Measurements from ENCODE around the gene ZNF507.

Gene ZNF507
- total RNA-seq, result 69.5 to 71.4 reads per million in 2 donors

DNA sequence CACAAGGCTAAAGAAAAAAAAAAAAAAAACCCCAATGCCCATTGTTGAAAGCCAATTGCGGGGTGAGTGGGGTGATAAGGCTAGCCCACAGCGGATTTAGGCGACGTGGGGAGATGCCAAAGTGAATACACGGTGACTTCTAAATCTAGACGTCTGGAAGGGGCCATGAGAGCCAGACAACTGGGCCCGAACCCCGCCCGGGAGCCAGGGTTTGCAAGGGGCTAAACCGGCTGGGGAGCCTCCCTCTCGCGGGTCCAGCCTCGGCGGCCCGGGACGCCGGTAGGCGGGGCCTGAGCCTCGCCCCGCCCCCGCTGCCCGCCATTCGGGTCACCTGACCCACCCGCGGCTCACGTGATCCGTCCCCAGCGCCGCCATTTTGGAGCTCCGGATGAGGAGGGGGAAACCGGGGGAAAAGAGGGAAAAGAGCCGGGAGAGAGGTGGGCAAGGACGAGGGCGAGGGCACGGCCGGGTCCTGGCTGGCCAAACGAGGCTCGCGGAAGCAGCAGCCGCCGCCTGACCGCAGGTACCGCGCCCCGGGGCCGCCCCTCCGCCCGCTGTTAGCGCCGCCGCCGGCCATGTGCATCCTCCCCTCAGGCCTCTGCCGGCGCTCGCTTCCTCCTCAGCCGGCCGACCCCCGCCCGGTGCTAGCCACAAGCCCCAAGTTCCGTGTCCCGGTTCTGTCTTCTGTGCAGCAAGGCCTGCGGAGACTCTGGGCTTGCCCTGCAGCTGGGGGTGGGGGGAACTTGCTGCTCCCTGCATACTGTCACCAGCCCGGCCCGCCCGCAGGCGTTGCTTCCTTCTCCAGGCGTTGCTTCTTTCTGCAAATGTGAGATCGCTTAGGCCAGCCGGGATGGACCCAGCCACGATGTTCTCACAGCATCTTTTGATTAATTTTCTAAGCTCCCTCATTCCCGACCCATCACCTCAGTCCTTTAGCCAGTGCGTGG, at the start of gene ZNF507:
ZNF507 (plus strand) TSS at position 350 of the 947 bp plus-strand sequence. CDS start 7,221 bp downstream, outside the sequence.
- peak; percentile 65 for DNase-seq

DNA sequence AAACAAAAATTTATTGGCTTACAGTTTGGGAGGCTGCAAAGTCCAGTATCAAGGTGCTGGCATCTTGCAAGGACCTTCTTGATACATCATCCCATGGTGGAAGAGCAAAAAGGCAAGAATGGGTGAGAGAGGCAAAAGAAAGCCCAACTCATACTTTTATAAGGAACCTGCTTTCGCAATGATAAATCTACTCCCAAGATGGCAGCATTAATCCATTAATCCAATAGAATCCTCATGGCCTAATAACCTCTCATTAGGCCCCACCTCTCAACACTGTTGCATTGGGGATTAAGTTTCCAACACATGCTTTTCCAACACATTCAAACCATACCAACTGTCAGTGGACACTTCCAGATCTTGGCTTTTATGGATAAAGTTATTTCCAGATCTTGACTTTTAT, 48.7 kb upstream of the ZNF507 start:
- DNase-seq, result no peak

DNA sequence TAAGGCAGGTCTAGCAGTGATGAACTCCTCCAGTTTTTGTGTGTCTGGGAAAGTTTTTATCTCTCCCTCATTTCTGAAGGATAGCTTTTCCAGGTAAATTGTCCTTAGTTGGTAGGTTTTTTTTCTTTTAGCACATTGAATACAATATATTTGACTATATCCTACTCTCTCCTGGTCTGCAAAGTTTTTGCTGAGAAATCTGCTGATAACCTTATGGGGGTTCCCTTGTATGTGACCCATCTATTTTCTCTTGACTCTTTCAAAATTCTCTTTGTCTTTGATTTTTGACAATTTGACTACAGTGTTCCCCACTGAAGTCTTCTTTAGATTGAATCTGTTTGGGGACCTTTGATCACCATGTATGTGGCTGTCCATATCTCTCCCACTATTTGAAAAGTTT, 42.6 kb upstream of the ZNF507 start:
- no peak for DNase-seq

DNA sequence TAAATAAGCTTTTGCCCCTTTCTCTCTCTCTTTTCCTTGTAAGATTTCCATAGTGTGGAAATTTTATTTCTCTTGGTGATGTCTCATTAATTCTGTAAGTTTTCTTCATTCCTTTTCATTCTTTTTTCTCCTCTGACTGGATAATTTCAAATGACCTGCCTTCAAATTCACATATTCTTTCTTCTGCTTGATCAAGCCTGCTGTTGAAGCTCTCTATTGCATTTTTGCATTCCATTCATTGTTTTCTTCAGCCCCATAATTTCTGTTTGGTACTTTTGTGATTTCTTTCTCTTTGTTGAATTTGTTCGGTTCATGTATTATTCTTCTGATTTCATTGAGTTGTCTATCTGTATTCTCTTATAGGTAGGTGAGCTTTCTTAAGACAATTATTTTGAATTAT, 42.2 kb upstream of the ZNF507 start:
- DNase-seq, result no peak

DNA sequence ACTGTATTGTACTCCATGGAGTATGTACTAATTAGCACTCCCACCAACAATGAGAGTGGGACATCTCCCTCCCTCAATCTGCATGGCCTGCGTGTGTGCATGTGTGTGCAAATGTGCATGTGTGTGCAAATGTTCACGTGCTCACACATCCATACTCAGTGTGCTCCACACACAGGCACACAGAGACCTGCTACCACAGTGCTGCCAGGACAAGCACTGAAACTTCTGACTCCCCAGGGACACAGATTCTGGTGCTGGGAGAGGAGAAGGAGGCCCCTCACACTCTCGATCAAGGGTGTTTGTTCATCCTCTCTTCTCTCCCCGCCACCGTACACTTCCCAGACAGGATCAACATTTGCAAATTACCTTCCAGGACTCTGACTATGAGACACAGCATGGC, 37.8 kb upstream of the ZNF507 start:
- no peak for DNase-seq

DNA sequence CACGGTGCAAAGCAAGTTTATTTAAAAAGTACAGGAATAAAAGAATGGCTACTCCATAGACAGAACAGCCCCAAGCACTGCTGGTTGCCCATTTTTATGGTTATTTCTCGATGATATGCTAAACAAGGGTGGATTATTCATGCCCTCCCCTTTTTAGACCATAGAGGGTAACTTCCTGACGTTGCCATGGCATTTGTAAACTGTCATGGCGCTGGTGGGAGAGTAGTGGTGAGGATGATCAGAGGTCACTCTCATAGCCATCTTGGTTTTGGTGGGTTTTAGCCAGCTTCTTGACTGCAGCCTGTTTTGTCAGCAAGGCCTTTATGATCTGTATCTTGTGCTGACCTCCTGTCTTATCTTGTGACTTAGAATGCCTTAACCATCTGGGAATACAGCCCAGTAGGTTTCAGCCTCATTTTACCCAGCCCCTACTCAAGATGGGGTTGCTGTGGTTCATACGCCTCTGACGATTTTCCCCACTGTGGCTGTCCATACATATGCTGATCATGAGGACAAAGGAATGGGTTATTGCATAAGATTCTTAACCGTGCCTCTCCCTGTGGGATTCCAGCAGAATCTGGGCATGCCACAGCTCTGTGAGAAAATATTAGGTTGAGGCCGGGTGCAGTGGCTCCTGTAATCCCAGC, 36.9 kb upstream of the ZNF507 start:
- DNase-seq, result no peak

DNA sequence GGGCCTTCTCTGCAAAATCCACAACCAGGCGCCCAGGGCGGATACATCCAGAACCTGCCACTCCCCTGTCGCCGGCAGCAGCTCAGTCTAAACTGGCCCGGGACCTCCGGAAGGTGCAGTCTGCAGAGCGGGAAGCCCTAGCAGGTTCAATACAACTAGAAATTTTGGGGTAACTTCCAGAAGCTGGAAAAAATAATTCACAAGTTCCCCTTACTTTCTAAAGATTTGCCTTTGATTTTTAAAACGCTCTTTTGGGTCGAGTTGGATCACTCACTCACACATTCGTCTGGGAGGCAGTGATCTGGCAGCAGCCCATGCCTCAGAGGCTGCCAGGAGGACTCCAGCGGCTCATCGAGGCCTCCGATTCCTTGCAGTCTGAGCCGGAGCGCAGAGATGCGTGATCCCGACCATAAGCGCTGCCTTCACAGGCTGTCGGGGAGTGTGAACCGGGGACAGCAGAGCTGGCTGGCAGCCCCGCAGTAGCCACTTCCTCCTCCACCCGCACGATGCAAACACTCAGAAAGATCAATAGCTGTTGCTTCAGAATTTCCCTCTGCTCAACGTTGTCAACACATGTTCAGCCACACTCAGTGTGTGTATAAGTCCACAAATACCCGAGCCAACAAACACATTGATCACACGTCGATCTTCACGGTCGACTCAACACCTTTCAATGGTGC, 35.6 kb upstream of the ZNF507 start:
- no peak for DNase-seq

DNA sequence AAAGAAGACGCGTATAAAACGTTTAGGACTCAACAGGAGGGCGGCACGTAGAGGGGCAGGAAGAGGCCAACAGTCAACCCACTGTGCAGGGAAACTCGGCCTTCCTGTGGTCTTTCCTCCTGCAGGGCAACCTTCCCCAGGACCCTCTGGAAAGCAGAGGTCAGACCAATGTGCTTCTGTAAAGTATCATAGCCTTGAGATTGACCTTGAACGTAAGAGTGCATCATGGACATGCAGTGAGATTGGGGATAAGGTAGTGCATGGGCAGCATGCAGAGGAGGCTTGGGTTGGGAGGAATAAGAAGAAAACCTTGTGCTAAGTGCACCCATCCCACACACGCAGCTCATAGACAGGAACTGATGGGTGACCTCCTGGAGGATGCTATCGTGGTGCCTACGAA, 34.0 kb upstream of the ZNF507 start:
- no peak for DNase-seq

DNA sequence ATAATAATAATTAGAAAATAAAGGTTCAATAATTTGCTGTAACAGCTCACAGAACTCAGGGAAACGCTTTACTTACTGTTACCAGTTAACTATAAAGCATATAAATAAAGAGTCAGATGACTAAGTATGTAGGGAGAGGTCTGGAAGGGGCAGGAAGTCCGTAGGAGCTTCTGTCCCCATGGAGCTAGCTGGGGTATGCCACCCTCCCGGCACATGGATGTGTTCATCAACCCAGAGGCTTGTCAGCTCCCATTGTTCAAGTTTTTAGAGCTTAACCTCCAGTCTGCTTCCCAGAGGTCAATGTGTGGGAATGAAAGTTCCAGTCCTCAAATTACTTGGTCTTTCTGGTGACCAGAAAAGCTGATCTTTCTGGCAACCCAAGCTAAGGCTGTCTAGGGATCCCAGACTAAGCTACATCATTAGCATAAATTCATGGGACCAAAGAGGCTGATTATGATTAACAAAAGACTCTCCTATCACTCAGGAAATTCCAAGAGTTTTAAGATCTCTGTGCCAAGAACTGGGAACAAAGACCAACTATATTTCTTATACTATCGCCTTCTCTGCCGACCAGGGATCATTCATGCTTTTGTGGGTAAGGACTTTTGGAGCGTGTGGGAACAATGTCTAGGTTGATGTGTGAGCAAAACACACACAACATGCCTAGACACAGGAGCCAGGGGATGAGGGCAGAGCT, 31.7 kb upstream of the ZNF507 start:
- no peak for DNase-seq

DNA sequence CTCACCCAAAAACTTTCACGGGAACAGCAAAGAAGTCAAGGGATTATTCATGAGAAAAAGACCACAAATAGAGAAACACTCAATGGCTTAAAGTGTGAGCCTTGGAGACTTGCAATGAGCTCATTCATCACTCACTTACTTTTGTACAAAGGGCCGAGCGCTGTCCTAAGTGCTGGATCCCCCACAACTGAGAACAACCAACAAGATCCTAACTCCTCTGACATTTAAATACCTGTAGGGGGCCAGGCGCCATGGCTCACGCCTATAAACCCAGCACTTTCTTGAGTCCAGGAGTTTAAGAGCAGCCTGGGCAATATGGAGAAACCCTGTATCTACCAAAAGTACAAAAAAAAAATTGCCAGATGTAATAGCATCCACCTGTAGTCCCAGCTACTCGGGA, 29.4 kb upstream of the ZNF507 start:
- no peak for DNase-seq

DNA sequence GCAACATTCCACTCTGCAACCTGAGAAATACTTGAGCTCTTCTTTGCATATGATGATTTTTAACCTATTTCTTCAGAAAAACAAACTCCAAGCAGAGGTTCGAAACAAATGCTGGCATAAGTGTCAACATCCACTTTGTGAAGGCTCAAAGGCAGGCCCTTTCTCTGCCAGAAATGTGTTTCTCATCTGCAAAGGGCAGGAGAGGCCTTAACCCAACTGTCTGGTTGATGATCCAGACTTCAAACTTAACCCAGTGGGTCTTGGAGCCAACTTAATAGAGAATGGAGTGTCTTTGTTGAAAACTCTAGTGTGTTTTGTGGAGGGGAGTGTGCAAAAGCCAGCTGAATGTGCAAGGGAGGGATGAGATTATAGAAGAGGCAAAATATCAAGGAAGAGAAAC, 28.3 kb upstream of the ZNF507 start:
- DNase-seq, result no peak

DNA sequence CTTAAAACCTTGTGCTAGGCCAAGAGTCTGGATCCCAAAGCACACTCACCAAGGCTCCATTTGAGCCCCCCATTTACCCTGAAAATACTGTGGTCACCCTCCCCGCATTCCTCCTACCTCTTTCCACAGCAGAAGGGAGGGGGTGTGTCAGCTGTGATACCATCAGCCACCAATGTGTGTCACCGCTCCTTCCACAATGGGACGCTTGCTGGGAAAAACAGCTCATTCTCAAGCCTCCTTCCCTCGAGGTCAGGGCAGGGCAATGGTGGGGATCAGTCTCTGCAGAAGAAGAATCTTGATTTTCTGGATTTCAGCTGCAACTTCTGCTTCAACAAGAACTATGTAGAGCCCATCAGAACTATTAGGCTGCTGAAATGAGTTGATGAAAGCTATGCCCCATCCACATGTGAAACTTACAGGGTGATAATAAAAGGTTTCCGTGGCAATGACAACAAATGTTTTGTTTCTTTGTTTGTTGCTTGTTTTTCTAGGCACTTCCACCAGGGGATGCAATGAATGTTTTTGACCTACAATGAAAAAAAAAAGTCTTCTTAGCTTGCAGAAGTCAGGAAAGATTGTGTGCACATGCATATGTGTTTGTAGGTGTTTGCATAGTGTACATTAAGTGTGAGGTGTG, 26.4 kb upstream of the ZNF507 start:
- DNase-seq, result no peak

DNA sequence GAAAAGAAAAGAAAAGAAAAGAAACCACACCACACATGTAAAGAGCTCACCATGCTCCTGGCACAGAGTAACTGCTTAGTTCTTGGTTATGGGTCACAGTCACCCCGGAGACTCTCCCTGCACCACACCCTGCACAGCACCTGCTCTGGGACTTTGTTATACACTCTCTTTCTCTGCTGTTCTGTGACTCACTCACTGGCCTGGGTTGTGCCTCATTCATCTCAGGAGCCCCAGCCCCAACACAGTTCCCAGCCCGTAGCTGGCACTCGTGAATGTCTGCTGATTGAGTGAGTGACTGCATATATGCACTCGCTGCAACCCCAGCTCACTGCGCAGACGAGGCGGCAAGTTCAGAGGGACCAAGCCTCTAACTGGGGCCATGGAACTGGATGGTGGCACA, 22.9 kb upstream of the ZNF507 start:
- DNase-seq, result no peak

DNA sequence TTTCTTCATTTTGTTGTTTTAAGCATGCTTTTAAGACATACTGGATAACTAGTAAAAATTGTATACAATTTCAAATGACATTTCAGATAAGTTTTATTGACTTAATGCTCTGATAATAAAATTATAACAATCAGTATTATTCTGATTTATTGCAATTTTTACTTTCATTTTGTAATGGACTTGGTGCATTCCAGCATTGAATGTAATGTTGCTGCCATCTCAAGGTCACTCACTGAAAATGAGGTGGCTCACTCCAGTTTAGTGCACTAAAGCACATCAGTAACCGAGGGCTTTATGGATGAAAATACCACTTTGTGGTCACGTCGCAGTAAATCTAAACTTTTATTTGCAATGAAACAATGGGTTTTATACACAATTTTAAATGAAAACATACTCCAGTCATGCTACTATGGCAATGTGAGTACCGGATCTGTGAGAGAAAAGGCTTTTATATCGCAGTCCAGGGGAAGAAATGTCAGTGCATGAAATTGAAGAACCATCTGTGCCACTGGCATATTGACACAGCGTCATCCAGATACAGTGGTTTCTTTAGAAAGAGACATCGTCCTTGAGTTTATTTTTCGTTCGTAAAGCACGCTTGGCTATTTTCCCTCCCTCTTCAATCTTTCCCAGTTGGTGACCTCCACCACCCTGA, 20.7 kb upstream of the ZNF507 start:
- DNase-seq, result no peak

DNA sequence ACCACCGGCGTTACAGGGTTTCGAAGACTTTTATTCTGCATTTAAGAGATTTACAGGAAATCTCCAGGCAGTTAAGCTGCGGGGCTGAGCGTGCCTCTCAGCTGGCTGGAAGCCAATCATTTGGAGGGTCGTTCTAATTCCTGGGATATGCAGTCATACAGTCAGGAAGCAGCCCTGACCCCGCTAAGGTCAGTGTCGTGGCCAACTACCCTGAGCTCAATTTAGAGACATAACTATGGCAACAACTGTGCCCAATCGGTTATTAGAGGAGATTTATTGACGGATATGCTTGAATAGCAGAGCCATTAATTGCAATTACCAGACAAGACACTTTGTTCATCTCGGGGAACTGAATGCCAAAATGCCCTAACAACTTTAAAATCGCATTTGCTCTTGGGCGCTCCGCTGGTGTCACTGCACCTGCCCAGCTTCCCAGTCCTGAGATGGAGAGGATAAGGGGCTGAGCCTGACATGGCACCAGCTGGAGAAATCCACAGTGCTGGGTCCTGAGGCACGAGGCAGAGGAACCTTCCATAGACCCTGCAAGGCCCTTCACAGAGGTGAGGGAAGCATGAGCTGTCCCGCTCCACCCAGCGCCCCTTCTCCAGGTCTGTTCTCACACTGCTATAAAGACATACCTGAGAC, 15.1 kb upstream of the ZNF507 start:
- DNase-seq, result no peak

DNA sequence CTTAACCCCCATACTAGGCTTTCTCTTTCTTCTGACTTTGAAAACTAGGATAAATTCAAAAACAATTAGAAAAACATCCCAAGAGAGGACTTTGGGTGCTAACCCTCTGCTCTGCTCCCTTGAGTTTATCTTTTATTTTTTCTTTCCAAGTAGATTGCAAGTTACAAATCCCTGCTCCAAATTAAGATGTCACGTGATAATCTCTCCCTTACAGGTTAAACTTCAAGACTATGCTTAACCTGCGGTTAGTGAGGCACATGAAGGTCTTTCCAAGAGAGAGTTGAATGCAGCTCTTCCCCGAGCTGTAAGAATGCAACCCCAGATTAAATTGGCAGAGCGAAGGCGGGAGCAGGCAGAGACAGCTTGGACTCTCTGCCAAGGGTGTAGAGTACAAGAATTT, 12.2 kb upstream of the ZNF507 start:
- no peak for DNase-seq

DNA sequence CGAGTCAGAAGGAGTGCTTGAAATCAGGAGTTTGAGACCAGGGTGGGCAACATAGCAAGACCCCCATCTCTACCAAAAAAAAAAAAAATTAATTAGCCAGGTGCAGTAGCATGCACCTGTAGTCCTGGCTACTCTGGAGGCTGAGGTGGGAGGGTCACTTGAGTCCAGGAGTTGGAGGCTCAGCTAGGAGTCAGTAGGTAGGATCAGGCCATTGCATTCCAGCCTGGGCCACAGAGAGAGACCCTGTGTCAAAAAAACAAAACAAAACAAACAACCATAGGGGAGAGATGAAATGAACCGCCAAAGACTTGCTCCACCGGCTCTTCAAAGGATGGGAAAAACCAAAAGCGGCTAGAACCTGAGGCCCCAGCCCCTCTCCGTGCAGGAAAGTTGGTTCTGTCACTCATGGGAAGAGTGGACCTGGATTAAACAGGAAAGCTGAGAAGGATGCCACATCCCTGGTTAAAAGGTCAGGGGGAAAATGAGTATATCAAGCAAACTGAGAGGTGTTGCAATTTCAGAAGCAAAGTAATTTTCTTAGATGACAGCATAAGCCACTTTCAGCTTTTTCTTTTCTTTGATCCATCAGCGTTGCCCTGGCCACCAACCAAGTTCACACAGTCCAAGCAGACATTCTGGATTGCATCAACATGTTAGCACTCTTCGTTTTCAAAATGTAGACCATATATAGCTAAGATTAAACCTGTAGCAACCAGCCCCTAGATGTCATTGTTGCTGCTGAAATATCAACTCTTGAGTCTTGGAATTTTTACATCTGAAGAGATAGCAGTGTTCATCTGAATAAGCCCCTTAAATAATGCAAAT, 8.9 kb upstream of the ZNF507 start:
- DNase-seq, result no peak

DNA sequence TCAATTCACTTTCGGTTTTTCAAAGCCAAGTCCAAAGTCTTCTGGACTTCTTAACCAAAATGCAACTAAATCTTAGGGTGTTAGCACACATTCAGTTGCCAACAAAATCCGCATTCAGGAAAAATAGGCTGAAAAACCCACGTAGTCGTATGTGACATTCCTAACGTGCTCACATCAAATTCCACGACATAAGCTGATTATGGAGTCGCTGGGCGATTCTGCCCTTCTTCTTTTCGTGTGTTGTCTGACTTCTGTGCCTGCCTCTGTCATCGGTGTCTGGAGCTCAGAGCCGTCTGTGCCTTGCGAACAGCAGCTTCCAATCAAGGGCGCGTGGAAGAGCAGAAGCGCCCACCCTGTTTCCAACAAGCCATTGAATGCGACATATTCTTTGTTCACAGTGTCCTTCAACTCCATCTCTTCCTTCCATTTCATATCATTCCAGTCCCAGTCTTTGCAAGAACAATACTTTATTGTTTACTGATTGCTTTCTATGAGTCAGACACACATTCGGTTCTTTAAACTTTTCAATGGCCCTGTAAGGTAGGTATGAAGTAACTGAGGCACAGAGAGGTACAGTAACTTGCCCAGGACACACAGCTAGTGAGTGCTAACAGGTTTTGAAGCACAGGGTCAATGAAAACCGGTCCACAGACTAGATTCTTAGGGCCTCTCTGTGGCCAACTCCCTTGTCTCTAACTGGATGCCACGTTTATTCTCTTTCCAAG, 8.2 kb upstream of the ZNF507 start:
- DNase-seq, result no peak

DNA sequence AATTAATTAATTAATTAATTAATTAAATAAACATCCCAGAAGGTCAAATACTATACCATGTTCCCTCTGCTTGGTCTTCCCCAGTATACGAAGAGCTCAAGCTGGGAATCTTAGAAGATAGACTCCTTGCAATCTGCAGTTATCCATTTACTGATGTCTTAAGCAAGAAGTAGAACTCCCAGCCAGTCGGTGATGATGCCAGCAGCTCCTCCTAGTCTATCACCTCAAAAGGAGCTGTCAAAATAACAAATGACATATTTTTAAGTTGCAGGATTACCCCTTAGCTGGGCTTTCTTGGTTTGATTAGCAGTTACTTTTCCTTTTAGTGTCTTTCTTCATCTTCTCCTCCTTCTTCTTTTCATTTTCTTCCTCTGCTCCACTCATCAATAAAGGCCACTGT, 6.0 kb upstream of the ZNF507 start:
- no peak for DNase-seq
